ENCODE measurements around the gene PAK4.

GRCh38 chr19:39133431-39134270 is 8.1 kb downstream of the PAK4 start:
- TF ChIP-seq CTCF (IDR thresholded peaks at IDR 0.05) (no peak), EP300 (IDR thresholded peaks at IDR 0.05) (no peak), POLR2A (IDR thresholded peaks at IDR 0.05) (no peak)

All from gastroesophageal sphincter (tissue), 3 donors.